ENCODE results near the gene ABI1. TPM values are rescaled to one million over a fixed set of nuclear protein-coding genes. Genes with fewer than 3 reads are reported as not detected.

Gene ABI1
- polyA plus RNA-seq, 2 of the 4 experiments (the other 2 are of a cell fraction) = 35.8 to 67.6 TPM

DNA sequence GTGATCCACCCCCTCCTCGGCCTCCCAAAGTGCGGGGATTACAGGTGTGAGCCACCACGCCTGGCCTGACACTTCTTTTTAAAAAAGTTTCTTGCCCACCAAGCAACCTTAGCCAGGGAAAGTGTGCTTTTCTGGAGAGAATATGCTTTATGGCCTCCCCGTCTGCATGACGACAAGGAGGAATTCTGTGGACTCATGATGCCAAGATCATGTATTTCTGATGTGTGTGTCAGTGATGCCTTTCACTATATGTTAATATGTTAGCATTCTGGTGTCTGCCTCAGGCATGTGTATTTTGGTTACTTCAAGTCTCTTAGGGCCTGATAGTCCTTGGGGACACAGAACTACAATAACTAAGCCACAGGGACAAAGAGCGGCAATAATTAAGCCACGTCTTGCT, 161.1 kb downstream of the ABI1 start:
- Histone ChIP-seq H3K4me2 (no peak overlapping the region), H3K27ac (no peak overlapping the region), H3K4me3 (no peak overlapping the region), H3K9me3 (no peaks in the 10 kb centered on the region), H3K4me1 (peaks cover 13% of the 10 kb centered on the region)
- no peak for FAIRE-seq
- no peak for DNase-seq (ENCODE audit: low read depth in 1 of 2, low spot score in 1 of 2)
- TF ChIP-seq, protein P1, sequence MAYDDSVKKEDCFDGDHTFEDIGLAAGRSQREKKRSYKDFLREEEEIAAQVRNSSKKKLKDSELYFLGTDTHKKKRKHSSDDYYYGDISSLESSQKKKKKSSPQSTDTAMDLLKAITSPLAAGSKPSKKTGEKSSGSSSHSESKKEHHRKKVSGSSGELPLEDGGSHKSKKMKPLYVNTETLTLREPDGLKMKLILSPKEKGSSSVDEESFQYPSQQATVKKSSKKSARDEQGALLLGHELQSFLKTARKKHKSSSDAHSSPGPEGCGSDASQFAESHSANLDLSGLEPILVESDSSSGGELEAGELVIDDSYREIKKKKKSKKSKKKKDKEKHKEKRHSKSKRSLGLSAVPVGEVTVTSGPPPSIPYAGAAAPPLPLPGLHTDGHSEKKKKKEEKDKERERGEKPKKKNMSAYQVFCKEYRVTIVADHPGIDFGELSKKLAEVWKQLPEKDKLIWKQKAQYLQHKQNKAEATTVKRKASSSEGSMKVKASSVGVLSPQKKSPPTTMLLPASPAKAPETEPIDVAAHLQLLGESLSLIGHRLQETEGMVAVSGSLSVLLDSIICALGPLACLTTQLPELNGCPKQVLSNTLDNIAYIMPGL (CRISPR knock-in tag; IDR thresholded peaks at IDR 0.05; ENCODE audit: borderline replicate concordance) = no peak
- TF ChIP-seq, protein P2, sequence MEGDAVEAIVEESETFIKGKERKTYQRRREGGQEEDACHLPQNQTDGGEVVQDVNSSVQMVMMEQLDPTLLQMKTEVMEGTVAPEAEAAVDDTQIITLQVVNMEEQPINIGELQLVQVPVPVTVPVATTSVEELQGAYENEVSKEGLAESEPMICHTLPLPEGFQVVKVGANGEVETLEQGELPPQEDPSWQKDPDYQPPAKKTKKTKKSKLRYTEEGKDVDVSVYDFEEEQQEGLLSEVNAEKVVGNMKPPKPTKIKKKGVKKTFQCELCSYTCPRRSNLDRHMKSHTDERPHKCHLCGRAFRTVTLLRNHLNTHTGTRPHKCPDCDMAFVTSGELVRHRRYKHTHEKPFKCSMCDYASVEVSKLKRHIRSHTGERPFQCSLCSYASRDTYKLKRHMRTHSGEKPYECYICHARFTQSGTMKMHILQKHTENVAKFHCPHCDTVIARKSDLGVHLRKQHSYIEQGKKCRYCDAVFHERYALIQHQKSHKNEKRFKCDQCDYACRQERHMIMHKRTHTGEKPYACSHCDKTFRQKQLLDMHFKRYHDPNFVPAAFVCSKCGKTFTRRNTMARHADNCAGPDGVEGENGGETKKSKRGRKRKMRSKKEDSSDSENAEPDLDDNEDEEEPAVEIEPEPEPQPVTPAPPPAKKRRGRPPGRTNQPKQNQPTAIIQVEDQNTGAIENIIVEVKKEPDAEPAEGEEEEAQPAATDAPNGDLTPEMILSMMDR (IDR thresholded peaks at IDR 0.05) = no peak
- no peak for TF ChIP-seq RNF2 (IDR thresholded peaks at IDR 0.05; ENCODE audit: borderline replicate concordance, low read depth)
- TF ChIP-seq MYC (IDR thresholded peaks at IDR 0.05; ENCODE audit: borderline replicate concordance, low read length) = no peak
- TF ChIP-seq BHLHE40 (IDR thresholded peaks at IDR 0.05; ENCODE audit: low read depth, low read length) = no peak
- no peak for TF ChIP-seq KDM5A (IDR thresholded peaks at IDR 0.05)
- TF ChIP-seq TP53 (CRISPR knock-in tag; IDR thresholded peaks at IDR 0.05) = no peak
- CTCF ChIA-PET = no interaction called here
- ATAC-seq = no peak
- WGBS (ENCODE audit: missing lambda C conversion rate) = 96% methylated on average over 7 of the region's 7 CpGs
- POLR2A ChIA-PET = no interaction called here

DNA sequence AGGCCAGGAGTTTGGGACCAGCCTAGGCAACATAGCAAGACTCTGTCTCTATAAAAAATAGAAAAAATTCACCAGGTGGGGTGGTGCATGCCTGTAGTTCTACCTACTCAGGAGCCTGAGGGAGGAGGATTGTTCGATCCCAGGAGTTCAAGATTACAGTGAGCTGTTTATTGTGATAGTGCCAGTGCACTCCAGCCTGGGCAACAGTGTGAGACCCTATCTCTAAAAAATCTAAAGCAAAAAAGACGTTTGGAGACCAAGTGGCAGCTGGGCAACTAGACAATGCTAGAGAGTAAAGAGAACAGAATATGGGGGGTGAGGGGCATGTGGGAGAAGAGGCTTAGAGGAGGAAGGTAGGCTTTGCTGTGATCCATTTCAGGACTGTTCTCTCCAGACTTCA, 161.8 kb downstream of the ABI1 start:
- peak overlapping the region; percentile 95 for H3K4me2 ChIP-seq
- ATAC-seq = no peak
- peak overlapping the region; percentile 88 for H3K4me3 ChIP-seq
- H3K9me3 ChIP-seq = no peaks in the 10 kb centered on the region
- peak overlapping the region in 1 of 2 experiments; percentile 96; a peak in 4 of 6 replicates for H3K27ac ChIP-seq
- 85% methylated on average over 2 of the region's 2 CpGs for WGBS (ENCODE audit: missing lambda C conversion rate)
- no peak for DNase-seq (ENCODE audit: low read depth in 1 of 2, low spot score in 1 of 2)
- TF ChIP-seq, protein P3, sequence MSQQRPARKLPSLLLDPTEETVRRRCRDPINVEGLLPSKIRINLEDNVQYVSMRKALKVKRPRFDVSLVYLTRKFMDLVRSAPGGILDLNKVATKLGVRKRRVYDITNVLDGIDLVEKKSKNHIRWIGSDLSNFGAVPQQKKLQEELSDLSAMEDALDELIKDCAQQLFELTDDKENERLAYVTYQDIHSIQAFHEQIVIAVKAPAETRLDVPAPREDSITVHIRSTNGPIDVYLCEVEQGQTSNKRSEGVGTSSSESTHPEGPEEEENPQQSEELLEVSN (IDR thresholded peaks at IDR 0.05; ENCODE audit: borderline replicate concordance, low read depth) = no peak
- no peak for TF ChIP-seq POLR2AphosphoS2 (conservative IDR thresholded peaks at IDR 0.05; ENCODE audit: low read length)
- TF ChIP-seq BHLHE40 (IDR thresholded peaks at IDR 0.05; ENCODE audit: low read depth, low read length) = no peak
- TF ChIP-seq, protein P4, sequence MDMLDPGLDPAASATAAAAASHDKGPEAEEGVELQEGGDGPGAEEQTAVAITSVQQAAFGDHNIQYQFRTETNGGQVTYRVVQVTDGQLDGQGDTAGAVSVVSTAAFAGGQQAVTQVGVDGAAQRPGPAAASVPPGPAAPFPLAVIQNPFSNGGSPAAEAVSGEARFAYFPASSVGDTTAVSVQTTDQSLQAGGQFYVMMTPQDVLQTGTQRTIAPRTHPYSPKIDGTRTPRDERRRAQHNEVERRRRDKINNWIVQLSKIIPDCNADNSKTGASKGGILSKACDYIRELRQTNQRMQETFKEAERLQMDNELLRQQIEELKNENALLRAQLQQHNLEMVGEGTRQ (IDR thresholded peaks at IDR 0.05) = no peak
- no peak for TF ChIP-seq RNF2 (IDR thresholded peaks at IDR 0.05; ENCODE audit: borderline replicate concordance, low read depth)
- no peak for TF ChIP-seq TP53 (CRISPR knock-in tag; IDR thresholded peaks at IDR 0.05)
- no peak for TF ChIP-seq ZFP36 (IDR thresholded peaks at IDR 0.05; ENCODE audit: borderline replicate concordance, partially characterized antibody)
- TF ChIP-seq HDAC2 (IDR thresholded peaks at IDR 0.05) = no peak
- TF ChIP-seq RFX5 (IDR thresholded peaks at IDR 0.05) = no peak
- no peak for TF ChIP-seq POLR2A (IDR thresholded peaks at IDR 0.05; ENCODE audit: low read length)
- TF ChIP-seq KDM5A (IDR thresholded peaks at IDR 0.05) = no peak
- no peak for TF ChIP-seq TFCP2L1 (CRISPR knock-in tag; IDR thresholded peaks at IDR 0.05)
- TF ChIP-seq CBX8 (IDR thresholded peaks at IDR 0.05) = no peak
- no peak for TF ChIP-seq ESRRA (IDR thresholded peaks at IDR 0.05; ENCODE audit: borderline replicate concordance, low read length)
- TF ChIP-seq, protein P5, sequence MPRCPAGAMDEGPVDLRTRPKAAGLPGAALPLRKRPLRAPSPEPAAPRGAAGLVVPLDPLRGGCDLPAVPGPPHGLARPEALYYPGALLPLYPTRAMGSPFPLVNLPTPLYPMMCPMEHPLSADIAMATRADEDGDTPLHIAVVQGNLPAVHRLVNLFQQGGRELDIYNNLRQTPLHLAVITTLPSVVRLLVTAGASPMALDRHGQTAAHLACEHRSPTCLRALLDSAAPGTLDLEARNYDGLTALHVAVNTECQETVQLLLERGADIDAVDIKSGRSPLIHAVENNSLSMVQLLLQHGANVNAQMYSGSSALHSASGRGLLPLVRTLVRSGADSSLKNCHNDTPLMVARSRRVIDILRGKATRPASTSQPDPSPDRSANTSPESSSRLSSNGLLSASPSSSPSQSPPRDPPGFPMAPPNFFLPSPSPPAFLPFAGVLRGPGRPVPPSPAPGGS (IDR thresholded peaks at IDR 0.05) = no peak
- no peak for TF ChIP-seq MAFK (IDR thresholded peaks at IDR 0.05; ENCODE audit: partially characterized antibody)
- TF ChIP-seq CEBPB (IDR thresholded peaks at IDR 0.05) = no peak
- no peak for FAIRE-seq
- CTCF ChIA-PET = no interaction called here
- peaks cover 13% of the 10 kb centered on the region for H3K4me1 ChIP-seq
- POLR2A ChIA-PET = no interaction called here

Data from A549 (cell line).